NCI-H524 (cell line): ENCODE results near the gene PIK3AP1.
A peak's percentile ranks its signal among the peaks of the same experiment; 100 is the strongest.
"Not testable (repeated sequence)": the region's sequence is repeated elsewhere in the genome, so short reads cannot be mapped to it uniquely, and the experiment has no call there.

Experiments used
- DNase-seq, 2 experiments: peaks; one replicate each; lab custom pipeline; 2025; lab: John Stamatoyannopoulos, UW

The PIK3AP1 gene

DNA sequence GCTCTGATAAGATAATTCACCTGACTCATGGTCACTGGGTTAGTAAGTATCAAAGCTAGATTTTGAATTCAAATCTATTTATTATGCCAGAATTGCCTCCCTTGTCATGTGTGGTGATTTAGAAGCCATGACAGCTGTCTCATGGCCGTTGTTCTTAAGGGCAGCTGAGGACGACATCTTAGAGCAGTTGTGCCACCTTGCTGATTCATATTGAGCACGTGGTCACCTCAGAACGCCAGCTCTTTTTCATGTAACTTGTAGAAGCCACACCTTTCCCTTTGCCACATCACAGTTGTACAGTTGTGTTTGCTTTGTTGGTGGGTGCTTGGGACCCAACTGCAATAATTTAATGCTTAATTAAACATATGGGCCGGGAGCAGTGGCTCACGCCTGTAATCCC is 4.3 kb upstream of the PIK3AP1 start:
- DNase-seq = no peak

DNA sequence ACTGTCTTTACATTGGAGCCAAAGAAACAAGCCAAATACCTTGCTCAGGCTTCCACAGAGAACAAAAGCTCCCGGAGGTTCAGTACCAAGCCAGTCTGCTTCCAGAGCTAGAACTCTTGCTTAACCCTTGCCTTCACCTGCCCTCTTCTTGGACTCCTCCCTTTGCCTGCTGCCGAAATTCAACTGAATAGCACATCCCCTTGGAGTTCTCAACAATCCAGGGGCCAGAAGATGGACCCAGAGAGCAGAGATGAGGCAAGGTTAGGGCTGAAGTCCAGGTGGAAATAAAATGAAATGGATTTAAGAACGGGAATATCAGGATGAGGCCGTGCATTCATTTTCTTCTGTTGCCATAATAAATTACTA is 876 bp upstream of the PIK3AP1 start:
- peak in 1 of 2 experiments; percentile 35 for DNase-seq

DNA sequence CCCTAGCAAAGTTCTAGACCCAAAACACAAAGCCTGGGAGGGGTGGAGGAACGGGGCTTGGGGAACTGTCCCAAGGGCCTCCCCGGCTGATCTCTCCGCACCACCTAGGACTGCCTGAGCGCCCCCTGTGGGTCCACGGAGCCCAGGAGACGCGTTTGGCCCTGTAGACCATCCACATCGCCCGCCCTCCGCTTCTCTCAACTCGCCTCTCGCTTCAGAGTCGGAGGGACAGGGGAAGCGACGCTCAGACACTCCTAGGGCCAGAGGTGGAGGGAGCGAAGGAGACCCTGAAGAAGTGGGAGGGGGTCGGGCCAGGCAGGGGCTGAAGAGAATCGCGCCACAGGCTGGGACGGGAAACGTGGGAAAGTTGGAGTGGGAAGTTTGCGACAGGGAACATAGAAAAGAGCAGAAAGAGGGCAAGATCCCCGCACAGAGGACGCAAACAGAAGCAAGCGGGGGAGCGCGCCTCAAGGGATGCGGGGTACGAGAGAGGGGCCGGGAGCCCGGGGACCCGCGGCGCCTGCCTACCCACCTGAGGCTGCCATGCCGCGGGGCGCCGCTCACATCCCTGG is 378 bp downstream of the PIK3AP1 start:
- peak in 1 of 2 experiments; percentile 23 for DNase-seq

DNA sequence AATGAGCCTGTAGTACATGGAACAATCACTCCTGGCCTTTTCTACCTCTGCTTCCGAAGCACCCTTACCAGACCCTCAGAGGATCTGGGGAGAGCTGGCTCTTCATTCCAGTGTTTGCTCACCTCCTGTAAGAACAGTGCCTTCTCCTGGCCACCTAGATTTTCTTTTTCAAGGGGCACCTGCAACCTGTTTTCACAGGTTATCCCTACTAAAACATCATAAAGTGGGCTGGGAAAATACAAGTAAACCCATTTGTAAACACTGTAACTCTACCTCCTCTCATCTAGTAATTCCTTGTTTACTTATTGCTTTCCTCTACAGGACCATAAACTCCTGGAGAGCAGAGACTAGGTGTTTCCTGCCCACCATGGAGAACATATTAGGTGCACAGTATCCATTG is 1.1 kb downstream of the PIK3AP1 start:
- DNase-seq = no peak

DNA sequence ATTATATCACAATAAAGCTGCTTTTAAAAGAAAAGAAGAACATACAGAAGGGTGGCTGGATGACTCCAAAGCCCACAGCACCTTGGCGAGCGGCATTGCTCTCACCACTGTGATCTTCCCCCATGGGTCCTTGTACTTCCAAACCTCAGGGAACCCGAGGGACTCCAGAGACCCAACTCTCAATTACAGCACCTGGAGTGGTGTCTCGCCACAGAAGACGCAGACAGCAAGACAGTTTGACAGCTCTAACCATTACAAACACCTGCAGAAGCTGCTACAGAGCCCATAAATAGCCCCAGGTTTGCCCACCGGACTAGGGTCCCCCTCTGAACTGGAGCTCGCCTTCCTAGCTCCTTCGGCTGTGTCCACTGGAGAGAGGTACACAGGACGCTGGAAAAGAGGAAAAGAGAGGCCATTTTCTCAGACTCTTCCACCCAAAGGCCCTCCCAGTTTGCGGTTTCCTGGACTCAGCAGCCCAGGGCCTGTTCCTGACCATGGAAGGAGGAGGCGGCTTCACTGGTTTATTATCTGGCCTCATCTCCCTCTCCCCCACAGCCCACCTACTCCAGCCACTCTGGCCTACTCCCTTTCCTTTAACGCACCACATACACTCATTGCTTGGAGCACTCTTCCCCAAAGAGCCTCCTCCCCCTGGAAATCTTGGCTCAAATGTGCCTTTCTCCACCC is 1.9 kb downstream of the PIK3AP1 start:
- DNase-seq = no peak

DNA sequence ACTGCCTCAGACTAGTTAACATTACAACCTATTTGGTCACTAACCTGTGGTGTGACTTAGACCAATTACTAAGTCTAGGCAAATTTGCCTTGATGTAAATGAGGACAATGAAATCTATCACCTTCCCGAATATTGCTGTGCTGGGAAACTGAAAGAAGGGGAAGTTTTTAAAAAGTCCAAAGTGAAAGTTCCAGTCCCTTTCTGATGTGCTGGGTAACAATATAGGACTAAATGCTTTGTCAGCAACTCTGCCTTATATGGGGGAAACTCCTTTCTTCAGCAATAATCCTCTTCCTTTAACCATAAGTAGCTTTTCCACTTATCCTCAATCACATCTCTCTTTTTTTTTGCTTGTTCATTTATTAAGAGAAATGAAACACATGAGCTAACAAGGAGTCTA is 3.9 kb downstream of the PIK3AP1 start:
- no peak for DNase-seq

DNA sequence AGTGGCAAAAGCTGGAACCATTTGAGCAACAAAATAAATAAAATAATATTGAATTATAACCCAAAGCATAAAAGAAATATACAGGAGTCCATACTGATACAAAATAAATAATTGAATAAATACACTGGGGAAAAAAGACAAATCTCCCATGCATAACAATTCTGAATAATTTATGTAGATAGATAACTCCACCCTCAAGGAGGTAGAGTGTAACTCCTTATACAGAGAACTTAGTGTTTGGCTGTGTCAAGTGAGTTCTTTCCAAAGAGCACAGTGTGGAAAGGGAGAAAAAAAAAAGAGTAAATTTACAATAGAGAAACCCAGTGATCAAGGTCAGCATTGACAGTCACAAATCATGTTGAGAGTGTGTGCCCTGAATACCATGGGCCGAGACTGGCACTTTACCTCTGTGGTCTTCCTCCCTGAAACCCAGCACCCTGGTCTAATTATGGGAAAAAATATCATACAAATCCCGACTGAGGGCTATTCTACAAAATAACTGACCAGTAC is 5.5 kb downstream of the PIK3AP1 start:
- no peak for DNase-seq

DNA sequence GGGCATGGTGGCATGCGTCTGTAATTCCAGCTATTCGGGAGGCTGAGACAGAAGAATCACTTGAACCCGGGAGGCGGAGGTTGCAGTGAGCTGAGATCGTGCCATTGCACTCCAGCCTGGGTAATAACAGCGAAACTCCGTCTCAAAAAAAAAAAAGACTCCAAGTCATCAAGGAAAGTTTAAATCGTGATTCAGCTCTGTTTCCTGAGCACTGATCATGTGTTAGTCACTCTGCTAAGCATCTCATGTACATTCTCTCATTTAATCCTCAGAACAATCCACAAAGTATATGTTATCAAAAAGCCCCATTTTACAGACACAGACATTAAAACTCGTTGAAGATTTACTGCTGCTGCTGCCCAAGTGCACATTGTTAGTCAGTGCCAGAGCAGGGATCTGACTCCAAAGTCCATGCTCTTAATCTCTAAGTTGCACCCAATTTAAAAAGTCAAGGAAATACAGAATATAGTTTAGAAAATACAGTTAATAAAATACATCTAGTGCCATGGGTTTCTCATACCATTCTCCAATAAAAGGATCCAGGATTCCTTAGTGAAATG is 6.2 kb downstream of the PIK3AP1 start:
- no peak for DNase-seq

DNA sequence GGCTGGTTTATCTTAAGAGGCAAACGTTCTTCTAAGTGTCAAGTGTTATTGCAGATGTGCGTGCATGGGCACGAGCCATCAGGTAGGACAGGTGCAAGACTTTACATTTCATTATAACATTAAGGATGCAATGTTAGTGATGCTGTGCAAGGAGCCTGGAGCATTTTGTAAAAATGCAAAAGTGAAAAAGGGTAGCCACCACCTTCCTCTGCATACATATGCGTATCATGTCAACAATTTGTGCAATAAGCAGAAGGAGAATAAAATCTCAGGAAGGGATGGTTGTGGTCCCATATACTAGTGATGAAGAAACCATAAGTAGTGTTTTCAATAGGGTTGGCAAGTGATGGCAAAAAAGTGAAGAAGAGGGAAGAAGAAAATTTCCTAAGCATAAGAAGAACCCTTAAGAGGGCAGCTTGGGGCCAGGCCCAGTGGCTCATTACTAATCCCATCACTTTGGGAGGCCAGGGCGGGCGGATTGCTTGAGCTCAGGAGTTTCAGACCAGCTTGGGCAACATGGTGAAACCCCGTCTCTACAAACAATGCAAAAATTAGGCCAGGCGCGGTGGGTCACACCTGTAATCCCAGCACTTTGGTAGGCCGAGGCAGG is 7.5 kb downstream of the PIK3AP1 start:
- DNase-seq = no peak

DNA sequence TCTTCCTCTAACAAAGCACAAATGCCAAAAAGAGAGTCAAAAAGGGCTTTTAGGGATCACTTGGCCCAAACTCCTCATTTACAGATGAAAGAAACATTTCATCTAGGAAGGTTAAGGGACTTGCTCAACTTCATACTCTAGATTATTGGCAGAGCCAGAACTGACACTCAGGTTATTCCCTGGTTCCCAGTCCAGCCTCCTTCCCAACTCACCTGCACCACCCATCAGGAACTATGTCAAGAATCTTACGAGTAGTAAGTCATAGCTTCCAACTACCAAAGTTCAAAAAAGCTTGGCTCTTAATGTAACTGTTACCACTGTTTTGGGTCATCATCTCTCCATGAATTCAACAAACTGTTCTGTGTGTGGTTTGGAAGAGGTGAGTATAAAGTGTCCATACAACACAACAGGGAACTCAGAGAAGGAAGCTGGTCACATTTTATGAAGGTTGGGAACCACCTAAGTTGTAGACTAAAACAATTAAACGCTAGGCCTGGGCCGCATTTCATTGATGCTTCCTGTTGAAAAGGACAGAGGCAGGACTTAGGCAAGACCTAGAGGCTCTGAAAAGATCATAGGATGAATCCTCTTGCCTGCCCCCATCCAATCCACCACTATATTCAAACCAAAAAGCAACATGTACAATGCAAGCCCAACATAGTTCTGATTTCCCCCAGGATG is 9.1 kb downstream of the PIK3AP1 start:
- no peak for DNase-seq

DNA sequence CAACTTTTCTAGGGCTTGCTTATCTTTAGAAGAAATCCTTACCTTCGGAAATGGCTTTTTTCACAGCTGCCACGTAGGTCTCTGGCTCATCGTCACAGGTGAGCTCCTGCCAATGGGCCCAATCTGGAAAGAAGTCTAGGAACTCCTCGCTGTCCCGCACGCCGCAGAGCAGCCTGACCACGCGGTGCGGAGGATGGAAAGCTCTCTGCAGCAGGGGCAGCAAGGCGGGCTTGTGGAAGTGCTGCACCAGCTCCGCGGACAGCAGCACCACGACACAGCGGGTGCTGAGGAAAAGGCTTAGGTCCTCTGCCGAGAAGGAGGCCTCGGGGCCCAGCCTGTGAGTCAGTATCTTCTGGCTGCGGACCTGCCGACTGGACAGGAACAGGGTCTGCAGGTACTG is 10.8 kb downstream of the PIK3AP1 start:
- DNase-seq = no peak

DNA sequence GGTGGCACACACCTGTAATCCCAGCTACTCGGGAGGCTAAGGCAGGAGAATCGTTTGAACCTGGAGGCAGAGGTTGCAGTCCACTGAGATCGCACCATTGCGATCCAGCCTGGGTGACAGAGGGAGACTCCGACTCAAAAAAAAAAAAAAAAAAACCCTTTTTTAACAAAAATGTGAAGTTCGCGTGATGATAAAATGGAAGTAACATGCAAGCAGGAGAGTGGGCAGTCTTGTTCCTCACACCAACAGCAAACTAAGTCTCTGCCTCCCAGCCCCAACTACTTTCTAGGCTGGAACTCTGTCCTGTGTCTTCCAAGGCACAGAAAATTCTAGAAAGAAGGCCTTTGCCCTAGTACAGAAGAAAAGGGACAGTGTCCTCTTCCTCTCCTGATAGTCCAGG is 11.3 kb downstream of the PIK3AP1 start:
- no peak for DNase-seq

DNA sequence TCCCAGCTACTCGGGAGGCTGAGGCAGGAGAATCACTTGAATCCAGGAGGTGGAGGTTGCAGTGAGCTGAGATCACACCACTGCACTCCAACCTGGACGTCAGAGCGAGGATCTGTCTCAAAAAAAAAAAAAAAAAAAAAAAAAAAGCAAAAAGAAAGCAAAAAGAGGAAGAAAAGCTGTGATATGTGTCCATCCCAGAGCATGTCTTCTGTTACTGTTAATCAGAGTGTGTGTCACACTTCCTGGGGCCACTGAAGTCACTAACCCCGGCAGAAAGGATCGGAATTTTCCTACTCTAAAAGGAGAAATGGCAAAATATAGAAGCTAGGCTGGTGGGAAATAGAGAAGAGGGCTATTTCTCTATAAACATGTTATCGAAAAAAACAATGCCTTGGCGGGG is 11.9 kb downstream of the PIK3AP1 start:
- DNase-seq = no peak

DNA sequence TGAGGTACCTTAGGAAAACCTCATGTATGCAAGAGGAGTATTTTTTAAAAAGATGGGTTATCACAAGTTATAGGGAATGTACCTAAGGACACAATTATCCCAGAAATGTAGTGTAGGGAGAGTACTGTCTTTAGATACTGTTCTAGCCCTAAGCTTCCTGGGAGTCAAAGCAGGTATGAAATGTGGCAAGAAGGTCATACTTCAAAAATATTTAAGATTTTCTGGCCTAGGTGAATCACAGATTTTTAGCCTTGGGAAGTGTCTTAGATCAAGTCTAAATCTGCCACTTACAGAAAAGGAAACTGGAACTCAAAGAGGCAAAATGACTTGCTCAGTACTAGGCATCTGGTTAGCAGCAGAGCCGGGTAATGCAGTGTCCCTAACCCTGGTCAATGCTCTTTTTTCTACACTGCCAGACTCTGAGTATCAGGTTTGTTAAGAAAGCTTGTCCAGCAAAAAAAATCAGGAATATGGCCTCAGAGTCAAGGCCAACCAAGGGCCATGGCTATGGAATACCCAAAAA is 13.9 kb downstream of the PIK3AP1 start:
- DNase-seq = no peak

DNA sequence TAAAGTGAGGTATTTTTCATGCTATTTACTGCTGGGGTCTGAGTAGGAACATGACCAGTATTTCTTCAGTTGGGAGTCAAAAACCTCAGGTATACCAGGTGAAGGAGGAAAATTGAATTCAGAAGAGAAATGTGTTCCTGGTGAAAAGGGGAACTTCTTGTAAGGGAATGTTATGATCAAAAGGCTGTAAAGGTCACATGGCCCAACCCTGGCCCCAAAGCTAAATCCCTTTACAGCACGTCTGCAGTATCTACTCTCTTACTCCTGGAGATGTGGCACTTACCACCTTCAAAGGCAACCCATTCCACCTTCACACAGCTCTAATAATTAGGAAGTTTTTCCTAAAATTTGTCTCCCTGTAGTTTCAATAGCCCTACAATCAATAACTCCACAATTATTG is 15.2 kb downstream of the PIK3AP1 start:
- no peak for DNase-seq

DNA sequence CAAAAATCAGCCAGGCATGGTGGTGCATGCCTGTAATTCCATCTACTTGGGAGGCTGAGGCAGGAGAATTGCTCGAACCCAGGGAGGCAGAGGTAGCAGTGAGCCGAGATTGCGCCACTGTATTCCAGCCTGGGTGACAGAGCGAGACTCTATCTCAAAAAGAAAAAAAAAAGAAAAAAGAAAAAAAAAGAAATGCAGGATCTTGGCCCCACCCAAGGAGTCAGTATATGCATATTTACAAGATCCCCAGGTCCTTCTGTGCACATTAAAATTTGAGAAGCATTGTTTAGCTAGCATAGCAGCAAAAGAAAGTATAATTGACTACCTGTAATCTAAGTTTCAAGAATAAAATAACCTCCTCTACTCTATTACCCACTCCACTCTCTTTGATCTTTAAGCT is 15.8 kb downstream of the PIK3AP1 start:
- DNase-seq = no peak

DNA sequence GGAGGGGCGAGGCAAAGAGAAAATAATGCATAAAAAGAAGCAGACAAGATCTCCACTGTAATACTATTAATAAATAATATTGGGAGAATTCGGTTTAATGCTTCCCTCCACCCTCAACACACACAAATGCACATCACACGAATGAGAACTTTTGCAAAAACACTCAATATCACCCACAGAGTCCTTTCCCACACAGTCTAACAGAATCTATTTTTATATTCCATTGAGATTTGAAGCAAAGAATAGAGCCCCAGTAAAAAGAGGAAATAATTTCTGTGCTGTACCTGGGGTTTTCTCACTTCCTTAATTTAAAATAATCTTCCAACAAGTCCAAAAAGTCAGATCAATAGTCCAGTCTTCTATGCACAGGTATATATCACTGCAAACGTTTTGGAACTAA is 17.0 kb downstream of the PIK3AP1 start:
- no peak for DNase-seq

DNA sequence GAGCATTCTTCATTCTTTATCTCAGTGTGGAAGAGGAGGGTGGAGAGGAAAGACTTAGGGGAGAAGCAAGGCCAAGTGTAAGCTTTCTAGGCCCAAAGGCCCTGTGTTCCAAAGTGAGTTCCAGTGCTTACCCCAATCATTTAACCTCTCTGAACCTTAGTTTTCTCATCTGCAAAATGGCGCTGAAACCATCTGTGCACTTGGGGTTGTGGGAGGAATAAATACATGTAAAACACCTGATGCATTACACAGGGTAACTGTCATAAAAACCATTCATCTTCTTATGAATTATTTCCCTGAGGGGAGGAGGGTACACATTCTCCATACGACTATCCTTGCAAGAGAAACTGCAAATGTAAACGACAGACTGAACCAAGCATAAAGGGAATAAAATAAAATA is 19.0 kb downstream of the PIK3AP1 start:
- no peak for DNase-seq

DNA sequence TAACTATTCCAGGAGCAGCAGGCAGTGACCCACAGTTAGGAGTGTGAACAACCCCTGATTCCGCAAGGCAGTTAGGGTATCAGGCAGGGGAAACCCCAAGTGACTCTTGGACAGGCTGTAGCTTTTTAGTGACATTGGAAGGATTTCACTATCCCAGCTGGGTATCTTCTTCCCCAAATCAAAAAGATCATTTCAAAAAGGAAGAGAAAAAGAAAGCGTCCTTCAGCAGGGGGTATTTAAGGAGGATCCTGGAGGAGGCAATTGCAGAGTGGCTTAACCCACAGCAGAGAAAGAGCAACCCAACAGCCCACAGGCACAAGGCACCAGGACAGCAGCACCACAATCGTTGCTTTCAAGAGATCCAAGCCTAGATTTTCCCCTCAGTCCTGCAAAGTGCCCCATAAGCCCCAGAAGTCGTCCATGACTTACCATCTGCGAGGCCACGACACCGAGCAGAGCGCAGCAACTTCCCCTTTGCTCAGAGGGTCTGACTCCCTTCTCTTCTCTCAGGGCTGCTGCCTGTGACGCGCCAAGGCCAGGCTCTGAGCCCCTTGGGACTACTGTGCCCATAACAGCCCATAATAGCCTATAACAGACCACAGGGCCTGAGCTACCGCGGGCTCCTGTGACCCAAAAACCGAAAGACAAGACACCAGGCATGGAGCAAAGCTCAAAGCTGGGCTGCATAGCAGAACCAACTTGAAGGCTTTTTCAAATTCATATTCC is 19.8 kb downstream of the PIK3AP1 start:
- DNase-seq = no peak

DNA sequence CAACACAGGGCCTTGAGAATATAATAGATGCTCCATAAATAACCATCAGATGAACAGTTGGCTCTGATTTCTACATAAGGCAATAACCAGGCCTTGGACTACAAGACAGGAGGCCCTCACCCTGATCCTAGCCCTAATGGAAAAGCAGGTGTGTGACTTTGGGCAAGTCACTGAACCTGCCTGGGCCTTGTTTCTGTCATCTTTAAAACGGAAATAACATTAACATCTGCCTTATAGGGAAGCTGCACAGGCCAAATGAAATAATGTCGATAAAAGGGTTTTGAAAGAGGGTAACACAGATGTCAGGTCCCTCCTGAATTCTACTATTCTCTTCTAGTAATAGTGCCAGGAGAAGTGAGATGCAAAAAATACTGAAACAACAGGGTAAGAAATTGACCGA is 20.7 kb downstream of the PIK3AP1 start:
- no peak for DNase-seq

DNA sequence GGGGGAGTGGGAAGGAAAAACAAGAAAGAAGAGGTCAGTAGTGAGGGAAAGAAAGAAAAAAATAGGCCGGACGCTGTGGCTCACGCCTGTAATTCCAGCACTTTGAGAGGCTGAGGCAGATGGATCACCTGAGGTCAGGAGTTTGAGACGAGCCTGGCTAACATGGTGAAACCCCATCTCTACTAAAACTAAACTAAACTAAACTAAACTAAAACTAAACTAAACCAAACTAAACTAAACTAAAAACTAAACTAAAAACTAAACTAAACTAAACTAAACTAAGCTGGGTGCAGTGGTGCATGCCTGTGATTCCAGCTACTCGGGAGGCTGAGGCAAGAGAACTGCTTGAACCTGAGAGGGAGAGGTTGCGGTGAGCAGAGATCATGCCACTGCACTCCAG is 22.0 kb downstream of the PIK3AP1 start:
- not testable (repeated sequence) for DNase-seq

DNA sequence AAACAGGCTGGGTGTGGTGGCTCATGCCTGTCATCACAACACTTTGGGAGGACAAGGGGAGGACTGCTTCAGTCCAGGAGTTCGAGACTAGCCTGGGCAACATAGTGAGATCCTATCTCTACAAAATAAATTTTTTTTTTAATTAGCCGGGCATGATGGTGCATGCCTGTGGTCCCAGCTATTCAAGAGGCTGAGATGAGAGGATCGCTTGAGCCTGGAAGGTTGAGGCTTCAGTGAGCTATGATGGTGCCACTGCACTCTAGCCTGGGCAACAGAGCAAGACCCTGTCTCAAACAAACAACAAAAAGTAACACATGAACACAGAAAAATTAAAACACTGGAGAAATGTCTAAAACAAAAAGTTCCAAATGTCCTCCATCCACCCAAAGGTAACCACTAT is 22.9 kb downstream of the PIK3AP1 start:
- DNase-seq = no peak
